ENCODE results near the gene NMT1.

GRCh38 chr17:45155029-45155428, 93.9 kb downstream of the NMT1 start:
- TF ChIP-seq, protein P1, sequence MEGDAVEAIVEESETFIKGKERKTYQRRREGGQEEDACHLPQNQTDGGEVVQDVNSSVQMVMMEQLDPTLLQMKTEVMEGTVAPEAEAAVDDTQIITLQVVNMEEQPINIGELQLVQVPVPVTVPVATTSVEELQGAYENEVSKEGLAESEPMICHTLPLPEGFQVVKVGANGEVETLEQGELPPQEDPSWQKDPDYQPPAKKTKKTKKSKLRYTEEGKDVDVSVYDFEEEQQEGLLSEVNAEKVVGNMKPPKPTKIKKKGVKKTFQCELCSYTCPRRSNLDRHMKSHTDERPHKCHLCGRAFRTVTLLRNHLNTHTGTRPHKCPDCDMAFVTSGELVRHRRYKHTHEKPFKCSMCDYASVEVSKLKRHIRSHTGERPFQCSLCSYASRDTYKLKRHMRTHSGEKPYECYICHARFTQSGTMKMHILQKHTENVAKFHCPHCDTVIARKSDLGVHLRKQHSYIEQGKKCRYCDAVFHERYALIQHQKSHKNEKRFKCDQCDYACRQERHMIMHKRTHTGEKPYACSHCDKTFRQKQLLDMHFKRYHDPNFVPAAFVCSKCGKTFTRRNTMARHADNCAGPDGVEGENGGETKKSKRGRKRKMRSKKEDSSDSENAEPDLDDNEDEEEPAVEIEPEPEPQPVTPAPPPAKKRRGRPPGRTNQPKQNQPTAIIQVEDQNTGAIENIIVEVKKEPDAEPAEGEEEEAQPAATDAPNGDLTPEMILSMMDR (IDR thresholded peaks at IDR 0.05) = no peak
- no peak for TF ChIP-seq POLR2A (IDR thresholded peaks at IDR 0.05)

All from prostate gland (tissue), 2 donors.